ENCODE data around the gene MST1.
A peak's percentile ranks its signal among the peaks of the same experiment; 100 is the strongest.
"Not testable (repeated sequence)": the region's sequence is repeated elsewhere in the genome, so short reads cannot be mapped to it uniquely, and the experiment has no call there.

MST1 gene

DNA sequence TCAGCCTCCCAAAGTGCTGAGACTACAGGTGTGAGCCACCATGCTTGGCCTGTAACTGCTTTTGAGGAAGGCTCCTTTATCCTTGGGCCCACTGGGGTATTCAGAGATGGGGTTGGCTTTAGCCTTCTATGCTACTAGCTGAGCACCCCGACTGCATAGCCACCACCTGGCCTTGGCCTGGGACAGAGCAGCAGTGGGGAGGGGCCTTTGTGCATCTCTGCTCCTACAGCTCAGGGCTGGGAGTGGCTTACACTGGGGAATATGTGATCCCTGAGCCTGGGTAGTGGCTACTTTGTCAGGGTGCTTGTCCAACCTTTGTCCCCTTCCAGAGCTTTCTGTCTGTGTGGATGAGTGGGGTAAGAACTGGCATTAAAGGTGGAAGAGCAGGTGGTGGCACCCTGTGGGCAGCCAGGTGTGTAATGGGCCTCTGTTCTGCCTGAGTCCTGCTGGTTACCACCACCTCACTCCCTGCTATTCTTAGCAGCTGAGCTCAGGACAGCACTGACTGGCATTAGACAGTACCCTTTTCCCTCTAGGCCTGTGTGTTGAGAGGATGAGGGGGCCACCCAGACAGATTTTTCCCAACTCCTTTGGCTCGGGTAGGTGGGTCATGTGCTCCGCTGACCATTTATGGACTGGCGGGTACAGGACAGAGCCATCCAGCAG, 6.2 kb upstream of the MST1 start:
- H3K4me3 ChIP-seq (ENCODE audit: low read length); H3K9ac ChIP-seq (ENCODE audit: low read depth, low read length); H3K9me3 ChIP-seq (replicated peaks; ENCODE audit: low read length); H3K27me3 ChIP-seq (ENCODE audit: control insufficient read depth, insufficient read depth, low read length); H3K4me1 ChIP-seq (ENCODE audit: control insufficient read depth, insufficient read depth, low read length); H3K4me2 ChIP-seq (ENCODE audit: low read length): not testable (repeated sequence)
- H3K36me3 ChIP-seq (ENCODE audit: insufficient read depth, low read length) = peaks cover 13% of the 10 kb centered on the region

GRCh38 chr3:49694409-49695070, 5.3 kb upstream of the MST1 start:
- not testable (repeated sequence) for H3K27me3 ChIP-seq (ENCODE audit: control insufficient read depth, insufficient read depth, low read length); H3K9ac ChIP-seq (ENCODE audit: low read depth, low read length); H3K4me2 ChIP-seq (ENCODE audit: low read length); H3K36me3 ChIP-seq (ENCODE audit: insufficient read depth, low read length); H3K4me3 ChIP-seq (ENCODE audit: low read length); H3K9me3 ChIP-seq (replicated peaks; ENCODE audit: low read length); H3K4me1 ChIP-seq (ENCODE audit: control insufficient read depth, insufficient read depth, low read length)

- H3K9me3 ChIP-seq (replicated peaks; ENCODE audit: low read length); H3K27me3 ChIP-seq (ENCODE audit: control insufficient read depth, insufficient read depth, low read length); H3K9ac ChIP-seq (ENCODE audit: low read depth, low read length); H3K4me3 ChIP-seq (ENCODE audit: low read length); H3K4me2 ChIP-seq (ENCODE audit: low read length); H3K36me3 ChIP-seq (ENCODE audit: insufficient read depth, low read length): not testable (repeated sequence)
- H3K4me1 ChIP-seq (ENCODE audit: control insufficient read depth, insufficient read depth, low read length) = peaks cover 13% of the 10 kb centered on the region
These were observed 2.2 kb upstream of the MST1 start for GRCh38 chr3:49691481-49691880.

DNA sequence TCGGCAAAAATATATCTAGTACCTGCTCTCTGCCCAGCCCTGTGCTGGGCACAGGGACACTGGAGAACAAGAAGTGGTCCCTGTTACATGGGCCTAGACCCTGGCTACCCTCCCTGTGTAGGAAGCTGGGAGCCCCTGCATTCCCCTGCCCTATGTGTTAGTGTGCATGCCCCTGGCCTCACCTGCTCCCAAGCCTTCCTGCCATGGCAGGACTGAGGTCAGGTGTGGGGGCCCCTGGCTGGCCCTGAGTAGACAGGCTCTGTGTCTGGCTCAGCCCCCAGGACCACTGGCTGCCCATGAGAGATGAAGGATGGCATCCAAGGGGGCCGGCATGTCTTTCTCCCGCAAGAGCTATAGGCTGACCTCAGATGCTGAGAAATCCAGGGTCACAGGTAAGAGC, 1.6 kb upstream of the MST1 start:
- Histone ChIP-seq H3K4me2 (ENCODE audit: low read length) (peak overlapping the region; percentile 93), H3K4me1 (ENCODE audit: control insufficient read depth, insufficient read depth, low read length) (peaks cover 16% of the 10 kb centered on the region)
- not testable (repeated sequence) for H3K9ac ChIP-seq (ENCODE audit: low read depth, low read length); H3K27me3 ChIP-seq (ENCODE audit: control insufficient read depth, insufficient read depth, low read length); H3K4me3 ChIP-seq (ENCODE audit: low read length); H3K9me3 ChIP-seq (replicated peaks; ENCODE audit: low read length); H3K36me3 ChIP-seq (ENCODE audit: insufficient read depth, low read length)

DNA sequence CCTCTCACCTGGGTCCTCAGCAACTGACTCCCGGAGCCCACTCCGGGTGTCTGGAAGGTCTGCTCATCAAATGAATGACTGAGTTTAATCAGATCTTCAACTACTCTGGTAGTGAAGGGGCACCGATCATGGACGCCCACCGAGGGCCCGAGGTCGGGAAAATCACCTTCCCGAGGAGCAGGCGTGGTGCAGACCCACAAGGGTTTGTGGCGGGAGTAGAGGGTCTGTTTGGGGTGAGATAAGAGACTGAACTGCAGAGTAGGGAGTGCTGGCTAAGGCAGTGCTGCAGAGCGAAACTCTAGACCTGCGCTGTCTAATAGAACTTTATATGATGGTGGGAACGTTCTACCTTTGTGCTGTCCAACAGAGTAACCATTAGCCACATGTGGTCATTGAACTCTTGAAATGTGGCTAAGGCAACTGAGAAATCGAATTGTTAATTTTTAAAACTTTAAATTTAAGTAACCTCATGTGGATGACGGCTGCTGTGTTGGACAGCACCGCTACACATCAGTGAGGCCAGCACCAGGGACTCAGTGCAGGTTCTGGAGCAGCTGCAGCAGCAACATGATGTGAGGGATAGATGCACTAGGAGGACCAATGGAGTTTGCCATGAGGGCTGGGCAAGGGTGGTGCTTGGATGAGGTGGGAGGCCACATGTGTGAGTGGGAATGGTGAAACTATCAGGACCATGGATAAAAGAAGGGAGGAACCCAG, 792 bp upstream of the MST1 start:
- not testable (repeated sequence) for H3K36me3 ChIP-seq (ENCODE audit: insufficient read depth, low read length); H3K9me3 ChIP-seq (replicated peaks; ENCODE audit: low read length); H3K27me3 ChIP-seq (ENCODE audit: control insufficient read depth, insufficient read depth, low read length)
- H3K4me2 ChIP-seq (ENCODE audit: low read length) = peak overlapping the region; percentile 93
- H3K9ac ChIP-seq (ENCODE audit: low read depth, low read length) = peak overlapping the region; percentile 93
- peak overlapping the region; percentile 94 for H3K4me3 ChIP-seq (ENCODE audit: low read length)
- peaks cover 16% of the 10 kb centered on the region for H3K4me1 ChIP-seq (ENCODE audit: control insufficient read depth, insufficient read depth, low read length)

- peak overlapping the region; percentile 93 for H3K9ac ChIP-seq (ENCODE audit: low read depth, low read length)
- peaks cover 18% of the 10 kb centered on the region for H3K4me1 ChIP-seq (ENCODE audit: control insufficient read depth, insufficient read depth, low read length)
- not testable (repeated sequence) for H3K9me3 ChIP-seq (replicated peaks; ENCODE audit: low read length); H3K27me3 ChIP-seq (ENCODE audit: control insufficient read depth, insufficient read depth, low read length); H3K36me3 ChIP-seq (ENCODE audit: insufficient read depth, low read length)
- peak overlapping the region; percentile 94 for H3K4me3 ChIP-seq (ENCODE audit: low read length)
- peak overlapping the region; percentile 93 for H3K4me2 ChIP-seq (ENCODE audit: low read length)
These were observed 782 bp downstream of the MST1 start for GRCh38 chr3:49688338-49689045.

GRCh38 chr3:49687424-49687795, 1.9 kb downstream of the MST1 start:
- H3K9me3 ChIP-seq (replicated peaks; ENCODE audit: low read length); H3K27me3 ChIP-seq (ENCODE audit: control insufficient read depth, insufficient read depth, low read length); H3K9ac ChIP-seq (ENCODE audit: low read depth, low read length); H3K4me2 ChIP-seq (ENCODE audit: low read length); H3K4me3 ChIP-seq (ENCODE audit: low read length): not testable (repeated sequence)
- H3K36me3 ChIP-seq (ENCODE audit: insufficient read depth, low read length) = peaks cover 13% of the 10 kb centered on the region
- H3K4me1 ChIP-seq (ENCODE audit: control insufficient read depth, insufficient read depth, low read length) = peaks cover 27% of the 10 kb centered on the region

- not testable (repeated sequence) for H3K27me3 ChIP-seq (ENCODE audit: control insufficient read depth, insufficient read depth, low read length); H3K9me3 ChIP-seq (replicated peaks; ENCODE audit: low read length); H3K9ac ChIP-seq (ENCODE audit: low read depth, low read length)
- Histone ChIP-seq H3K4me2 (ENCODE audit: low read length) (peak overlapping the region; percentile 73), H3K4me1 (ENCODE audit: control insufficient read depth, insufficient read depth, low read length) (peaks cover 27% of the 10 kb centered on the region), H3K4me3 (ENCODE audit: low read length) (peak overlapping the region; percentile 47), H3K36me3 (ENCODE audit: insufficient read depth, low read length) (peaks cover 19% of the 10 kb centered on the region)
These were observed 2.4 kb downstream of the MST1 start for GRCh38 chr3:49686769-49687423.

- H3K27me3 ChIP-seq (ENCODE audit: control insufficient read depth, insufficient read depth, low read length); H3K9ac ChIP-seq (ENCODE audit: low read depth, low read length); H3K9me3 ChIP-seq (replicated peaks; ENCODE audit: low read length): not testable (repeated sequence)
- peaks cover 24% of the 10 kb centered on the region for H3K36me3 ChIP-seq (ENCODE audit: insufficient read depth, low read length)
- peak overlapping the region; percentile 47 for H3K4me3 ChIP-seq (ENCODE audit: low read length)
- peak overlapping the region; percentile 73 for H3K4me2 ChIP-seq (ENCODE audit: low read length)
- peaks cover 27% of the 10 kb centered on the region for H3K4me1 ChIP-seq (ENCODE audit: control insufficient read depth, insufficient read depth, low read length)
These were observed 2.9 kb downstream of the MST1 start for GRCh38 chr3:49686346-49686745.

DNA sequence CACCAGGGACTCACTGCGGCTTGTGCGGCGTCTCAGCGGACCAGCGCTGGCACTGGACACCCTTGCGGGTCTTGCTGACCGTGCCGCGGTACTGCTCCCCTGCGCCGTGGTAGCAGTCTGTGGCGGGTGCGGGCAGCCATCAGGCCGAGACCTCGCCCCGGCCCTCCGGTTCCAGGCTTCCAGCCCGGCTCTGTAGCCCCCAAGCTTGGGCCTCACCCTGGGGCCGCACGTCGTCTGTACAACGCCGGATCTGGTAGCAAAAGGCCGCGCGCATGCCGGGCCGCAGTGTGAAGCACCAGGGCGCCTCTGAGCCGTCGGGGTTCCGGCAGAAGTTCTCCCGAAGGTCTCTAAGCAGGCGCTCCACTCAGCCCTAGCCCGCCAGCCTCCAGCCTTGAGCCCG, 3.4 kb downstream of the MST1 start:
- not testable (repeated sequence) for H3K27me3 ChIP-seq (ENCODE audit: control insufficient read depth, insufficient read depth, low read length); H3K9ac ChIP-seq (ENCODE audit: low read depth, low read length); H3K4me3 ChIP-seq (ENCODE audit: low read length); H3K4me2 ChIP-seq (ENCODE audit: low read length); H3K9me3 ChIP-seq (replicated peaks; ENCODE audit: low read length)
- peaks cover 29% of the 10 kb centered on the region for H3K36me3 ChIP-seq (ENCODE audit: insufficient read depth, low read length)
- H3K4me1 ChIP-seq (ENCODE audit: control insufficient read depth, insufficient read depth, low read length) = peaks cover 27% of the 10 kb centered on the region

GRCh38 chr3:49685103-49685502, 4.2 kb downstream of the MST1 start:
- H3K4me3 ChIP-seq (ENCODE audit: low read length); H3K4me2 ChIP-seq (ENCODE audit: low read length); H3K9me3 ChIP-seq (replicated peaks; ENCODE audit: low read length); H3K27me3 ChIP-seq (ENCODE audit: control insufficient read depth, insufficient read depth, low read length); H3K9ac ChIP-seq (ENCODE audit: low read depth, low read length): not testable (repeated sequence)
- peaks cover 27% of the 10 kb centered on the region for H3K4me1 ChIP-seq (ENCODE audit: control insufficient read depth, insufficient read depth, low read length)
- peaks cover 35% of the 10 kb centered on the region for H3K36me3 ChIP-seq (ENCODE audit: insufficient read depth, low read length)
